T-helper 1 cell treated with Interleukin-12 subunit alpha and Interleukin-12 subunit beta and Interleukin-4 antibody, amounts not matched to agents 30 ng/mL and 1 ng/mL, for 36 hours (primary cell): ENCODE results near the gene GTF2H1. TPM values are rescaled to one million over a fixed set of nuclear protein-coding genes. Genes with fewer than 3 reads are reported as not detected.

Experiments
- intact Hi-C: fragments of 100-400 bp; cut with micrococcal nuclease; formaldehyde crosslinking; loops from one replicate; pipeline ENCODE4 v1.15.1; 2024
- total RNA-seq: library from RNA; stranded (reverse); gene quantifications from 2 replicates; pipeline ENCODE4 v1.2.3, GENCODE V29; 2022

GTF2H1 gene
- total RNA-seq: 62.9 and 63.1 TPM in 2 replicates

DNA sequence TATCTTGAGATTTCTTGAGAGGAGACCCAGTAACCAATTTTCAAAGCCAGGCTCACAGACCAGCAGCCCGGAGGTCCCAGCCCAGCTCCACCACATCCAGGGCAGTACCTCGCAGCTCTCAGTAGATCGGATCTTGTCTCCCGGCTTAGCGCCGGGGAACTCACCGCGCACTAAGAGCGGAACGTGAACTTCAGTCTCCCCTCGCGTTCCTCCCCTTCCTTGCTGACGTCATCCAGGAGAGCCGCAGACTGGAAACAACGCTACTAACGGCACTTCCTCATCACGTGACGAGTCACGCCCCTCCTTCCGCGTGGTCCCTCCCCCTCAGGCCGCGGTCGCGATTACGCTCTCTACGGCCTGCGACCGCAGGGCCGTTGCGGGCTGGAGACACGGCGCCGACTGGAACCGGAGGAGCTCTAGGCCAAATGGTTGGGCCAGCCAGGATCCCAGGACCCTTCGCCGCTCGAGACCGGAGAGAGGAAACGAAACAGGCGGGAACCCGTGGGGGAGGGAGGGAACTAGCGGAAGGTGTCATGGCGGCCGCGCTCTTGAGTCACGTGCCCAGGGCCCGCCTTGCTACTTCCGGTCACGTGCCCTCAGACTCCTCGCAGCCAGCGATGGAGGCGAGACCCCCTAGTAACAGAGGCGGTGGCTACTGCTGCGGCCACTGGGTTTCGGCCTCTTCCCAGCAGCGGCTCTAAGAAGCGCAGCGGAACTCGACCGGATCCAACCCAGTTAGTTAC is at the start of gene GTF2H1, which contains the start of gene HPS5:
Gene GTF2H1, plus strand, starts transcription at position 599 of the 743 bp plus-strand sequence. CDS start 10,508 bp downstream, outside the sequence.
Gene HPS5, minus strand, starts transcription at position 172 of the 743 bp plus-strand sequence. CDS start 4,282 bp downstream, outside the sequence.
- intact Hi-C loops: loop anchor here (1.0 to 10.0 kb wide), 16 partner anchors 8 to 1583 kb away; partner anchors contain the start of genes C11orf58, E2F8, IGSF22 and NUCB2

DNA sequence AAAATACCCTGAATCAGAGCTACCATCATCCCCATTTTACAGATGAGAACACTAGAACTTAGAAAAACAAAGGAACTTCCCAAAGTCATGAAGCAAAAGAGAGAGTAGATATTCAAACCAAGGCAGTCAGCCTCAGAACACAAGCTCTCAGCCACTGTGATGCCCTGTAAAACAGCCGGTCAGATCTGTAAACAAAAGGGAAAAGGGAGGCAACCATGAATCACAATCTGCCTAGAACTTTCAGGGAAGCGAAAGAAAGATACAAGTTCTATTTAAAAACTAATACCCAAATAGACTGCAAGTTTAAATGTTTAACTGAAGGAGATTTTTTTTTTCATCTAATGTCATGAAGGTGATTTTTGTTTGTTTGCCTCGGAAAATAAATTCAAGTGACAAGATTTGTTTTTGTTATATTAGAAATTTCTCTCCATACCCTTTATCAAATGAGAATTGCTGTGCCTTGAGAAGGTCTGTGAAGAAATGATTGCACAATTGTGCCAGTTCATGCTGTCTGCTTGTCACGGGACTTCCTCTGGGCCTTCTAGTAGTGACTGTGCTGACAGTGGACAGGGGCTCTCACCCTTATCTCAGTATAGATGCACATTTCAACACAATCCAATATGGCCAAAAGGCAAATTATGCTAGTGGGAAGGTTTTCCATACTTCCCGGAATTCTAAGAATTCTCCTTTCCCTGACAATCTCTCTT is 44.6 kb upstream of the GTF2H1 start:
- intact Hi-C loops: no loop called here

DNA sequence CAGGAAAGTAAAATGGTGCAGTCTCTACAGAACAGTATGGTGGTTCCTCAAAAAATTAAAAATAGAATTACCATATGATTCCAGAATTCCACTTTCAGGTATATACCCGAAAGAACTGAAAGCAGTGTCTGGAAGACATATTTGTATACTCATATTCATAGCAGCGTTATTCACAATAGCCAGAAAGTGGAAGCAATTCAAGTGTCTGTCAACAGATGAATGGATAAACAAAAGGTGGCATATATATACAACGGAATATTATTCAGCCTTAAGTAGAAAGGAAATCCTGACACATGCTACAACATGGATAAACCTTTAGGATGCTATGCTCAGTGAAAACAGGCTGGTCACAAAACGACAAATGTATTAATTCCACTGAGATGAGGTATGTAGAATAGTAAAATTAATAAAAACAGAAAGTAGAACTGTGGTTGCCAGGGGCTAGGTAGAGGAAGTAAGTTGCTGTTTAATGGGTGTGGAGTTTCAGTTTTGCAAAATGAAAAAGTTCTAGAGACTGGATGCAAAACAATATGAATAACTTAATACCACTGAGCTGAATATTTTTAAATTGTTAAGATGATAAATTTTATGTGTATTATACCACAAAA is 41.8 kb upstream of the GTF2H1 start:
- intact Hi-C loops: loop anchor here (2.0 kb wide), 1 partner anchor 42 kb away; the partner anchor contains the start of genes GTF2H1 and HPS5

DNA sequence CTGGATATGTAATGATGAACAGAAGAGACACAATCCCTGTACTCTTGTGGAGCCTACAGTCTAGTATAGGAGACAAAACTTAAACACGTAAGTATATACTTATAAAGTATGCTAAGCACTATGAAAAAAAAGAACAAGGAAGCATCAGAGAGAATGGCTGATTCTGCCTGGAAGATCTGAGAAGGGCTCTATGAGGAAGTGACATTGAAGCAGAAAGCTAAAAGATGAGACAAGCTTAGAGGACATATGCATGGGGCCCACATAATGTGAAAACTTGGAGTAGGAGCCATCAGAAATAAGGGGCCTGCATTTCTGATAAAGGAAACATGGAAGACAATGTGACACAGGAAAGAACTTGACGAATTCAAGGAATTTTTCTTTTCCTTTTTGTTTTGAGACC is 39.7 kb upstream of the GTF2H1 start:
- intact Hi-C loops: no loop called here

GRCh38 chr11:18285841-18286240 is 36.5 kb upstream of the GTF2H1 start:
- intact Hi-C loops: no loop called here

DNA sequence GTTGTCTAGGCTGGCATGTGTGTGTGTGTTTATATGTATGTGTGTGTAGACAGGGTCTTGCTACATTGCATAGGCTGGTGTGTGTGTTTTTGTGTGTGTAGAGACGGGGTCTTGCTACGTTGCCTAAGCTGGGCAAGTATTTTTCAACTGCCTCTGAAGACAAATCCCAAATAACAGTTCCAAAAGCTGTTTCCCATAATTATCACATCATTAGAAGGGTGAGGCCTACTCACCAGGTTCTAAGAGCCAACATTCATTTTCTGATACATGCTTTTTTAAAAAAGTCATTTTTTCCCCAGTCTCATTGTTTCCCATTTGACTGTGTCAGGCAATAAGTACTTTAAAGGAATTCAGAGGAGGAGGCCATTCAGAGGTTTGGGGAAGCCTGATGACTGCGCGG is 33.5 kb upstream of the GTF2H1 start:
- intact Hi-C loops: no loop called here

- intact Hi-C loops: no loop called here
Measured at GRCh38 chr11:18294862-18295261, 27.5 kb upstream of the GTF2H1 start.

GRCh38 chr11:18295316-18295715 is 27.1 kb upstream of the GTF2H1 start:
- intact Hi-C loops: no loop called here

GRCh38 chr11:18299721-18300120 is 22.6 kb upstream of the GTF2H1 start:
- intact Hi-C loops: no loop called here

- intact Hi-C loops: no loop called here
Measured at GRCh38 chr11:18304745-18305144, 17.6 kb upstream of the GTF2H1 start.

DNA sequence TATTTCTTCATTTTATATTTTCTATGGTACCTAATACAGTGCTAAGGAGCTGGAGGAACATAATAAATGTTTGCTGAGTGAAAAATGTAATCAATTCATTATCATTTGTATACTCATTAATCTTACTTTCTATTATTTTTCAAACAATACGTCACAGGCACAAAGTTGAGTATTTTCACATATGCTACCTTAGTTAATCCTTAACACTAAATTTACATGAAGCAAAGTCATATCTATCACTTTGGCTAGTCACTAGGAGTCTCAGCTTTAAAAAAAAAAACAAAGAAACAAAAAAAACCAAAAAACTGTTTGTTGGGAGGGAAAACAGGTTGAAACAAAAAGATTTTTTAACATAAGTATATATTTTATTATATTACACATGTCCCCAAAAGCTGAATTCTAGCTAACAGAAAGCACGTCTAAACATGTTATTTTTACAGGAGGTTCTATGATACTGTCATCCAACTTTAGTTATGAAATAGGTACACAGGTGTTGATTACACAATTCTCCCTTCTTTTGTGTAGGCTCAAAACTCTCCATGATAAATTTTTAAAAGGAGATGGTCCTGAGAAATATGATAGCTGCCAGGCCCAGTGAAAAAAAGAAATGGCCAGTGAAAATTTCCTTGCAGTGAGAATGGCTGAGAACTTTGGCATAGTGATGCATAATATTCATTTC is 14.8 kb upstream of the GTF2H1 start:
- intact Hi-C loops: no loop called here

GRCh38 chr11:18308242-18308641 is 14.1 kb upstream of the GTF2H1 start:
- intact Hi-C loops: no loop called here

DNA sequence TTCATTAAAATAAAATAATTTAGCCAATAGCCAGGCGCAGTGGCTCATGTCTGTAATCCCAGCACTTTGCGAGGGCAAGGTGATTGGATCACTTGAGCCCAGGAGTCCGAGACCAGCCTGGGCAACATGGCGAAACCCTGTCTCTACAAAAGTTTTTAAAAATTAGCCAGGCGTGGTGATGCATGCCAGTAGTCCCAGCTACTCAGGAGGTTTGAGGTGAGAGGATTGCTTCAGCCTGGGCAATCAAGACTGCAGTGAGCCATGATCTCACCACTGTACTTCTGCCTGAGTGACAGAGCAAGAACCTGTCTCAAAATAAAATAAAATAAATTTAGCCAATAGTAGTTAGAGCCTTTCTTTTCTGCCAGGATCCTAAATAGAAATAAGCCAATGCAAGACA is 12.7 kb upstream of the GTF2H1 start:
- intact Hi-C loops: no loop called here

- intact Hi-C loops: no loop called here
Measured at GRCh38 chr11:18310800-18311340, 11.5 kb upstream of the GTF2H1 start.

DNA sequence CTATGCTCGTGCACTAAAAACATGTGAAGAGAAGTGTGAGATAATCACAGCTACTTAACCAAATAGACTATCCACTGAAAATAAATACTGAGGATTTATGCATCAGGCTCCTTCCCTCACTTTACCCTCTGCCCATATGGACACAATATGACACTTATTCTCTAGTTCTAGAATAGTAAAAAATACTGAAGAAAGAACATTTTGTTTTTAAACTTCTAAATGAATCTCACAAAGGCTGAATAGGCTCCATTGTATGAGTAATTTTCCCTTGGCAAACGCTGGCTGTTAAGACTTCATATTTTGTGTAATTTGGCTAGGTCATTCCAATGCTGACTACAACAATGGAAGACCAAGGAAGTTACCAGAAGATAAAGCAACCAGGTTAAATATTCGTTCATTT is 10.4 kb upstream of the GTF2H1 start:
- intact Hi-C loops: no loop called here

DNA sequence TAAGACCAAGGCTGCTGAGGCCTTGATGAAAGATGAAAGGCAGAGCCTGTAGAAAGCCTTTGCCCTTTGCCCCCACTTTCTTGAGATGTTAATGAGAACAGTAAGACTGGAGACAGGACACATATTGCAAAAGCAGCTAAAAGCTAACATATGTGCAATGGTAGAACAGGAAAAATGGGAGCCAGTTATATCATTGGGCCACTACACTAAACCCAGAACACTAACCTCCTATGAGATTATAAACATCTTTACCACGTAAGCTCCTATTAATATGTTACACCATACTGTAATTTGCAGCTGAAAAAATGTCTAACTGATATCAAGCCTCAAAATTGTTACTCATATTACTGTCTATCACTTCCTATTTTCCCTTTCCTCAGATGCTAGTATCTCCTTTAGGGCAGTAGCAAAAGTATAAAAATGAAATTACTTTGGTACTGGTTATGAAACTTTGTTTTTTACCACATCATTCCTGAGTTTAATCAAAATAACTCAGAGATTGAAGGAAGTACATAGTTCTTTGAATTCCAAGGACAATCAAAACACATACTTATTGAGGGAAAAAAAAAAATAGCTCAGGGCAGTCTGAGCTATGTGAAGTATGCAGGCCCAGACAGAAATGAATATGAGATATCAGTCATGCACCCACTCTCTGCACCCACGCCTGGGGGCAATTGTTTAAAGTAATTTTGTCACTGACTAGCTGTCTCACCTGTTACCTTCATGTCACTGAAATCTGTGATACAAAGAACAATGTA is 9.5 kb upstream of the GTF2H1 start:
- intact Hi-C loops: no loop called here

DNA sequence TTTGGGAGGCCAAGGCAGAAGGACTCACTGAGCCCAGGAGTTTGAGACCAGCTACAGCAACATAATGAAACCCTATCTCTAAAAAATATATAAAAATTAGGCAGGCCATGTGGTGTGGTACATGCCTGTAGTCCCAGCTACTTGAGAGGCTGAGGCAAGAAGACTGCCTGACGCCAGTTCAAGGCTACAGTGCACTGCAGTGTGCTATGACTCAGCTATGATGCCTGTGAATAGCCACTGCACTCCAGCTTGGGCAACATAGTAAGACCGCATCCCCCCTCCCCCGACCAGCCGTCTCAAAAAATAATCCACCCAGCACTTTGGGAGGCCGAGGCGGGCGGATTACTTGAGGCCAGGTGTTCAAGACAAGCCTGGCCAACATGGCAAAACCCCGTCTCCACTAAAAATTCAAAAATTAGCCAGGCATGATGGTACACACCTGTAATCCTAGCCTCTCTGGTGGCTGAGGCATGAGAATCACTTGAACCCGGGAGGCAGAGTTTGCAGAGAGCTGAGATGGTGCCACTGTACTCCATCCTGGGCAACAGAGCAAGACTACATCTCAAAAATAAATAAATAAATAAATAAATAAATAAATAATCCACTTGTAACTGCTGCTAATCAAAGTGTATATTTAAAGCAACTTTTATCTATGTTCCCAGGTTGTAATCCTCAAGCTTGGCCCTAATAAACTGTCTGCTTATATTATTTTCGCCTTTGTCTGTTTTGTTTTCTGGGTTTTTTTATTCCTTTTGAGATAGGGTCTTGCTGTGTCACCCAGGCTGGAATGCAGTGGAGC is 8.2 kb upstream of the GTF2H1 start:
- intact Hi-C loops: no loop called here

- intact Hi-C loops: no loop called here
Measured at GRCh38 chr11:18314784-18315523, 7.4 kb upstream of the GTF2H1 start.

- intact Hi-C loops: no loop called here
Measured at GRCh38 chr11:18315893-18316292, 6.5 kb upstream of the GTF2H1 start.
